GM11168 (cell line): ENCODE measurements around the gene CHAD.
"Not testable (repeated sequence)": the region's sequence is repeated elsewhere in the genome, so short reads cannot be mapped to it uniquely, and the experiment has no call there.

Source experiments
- in situ Hi-C: fragments of 300-500 bp; cut with MboI; formaldehyde crosslinking; loops from one replicate; pipeline ENCODE4 v1.12.0; 2022; ENCODE audit warnings: low sequenced_read_pairs; ENCODE audit not compliant: unreplicated experiment

CHAD gene

GRCh38 chr17:50437409-50437808 lies 31.3 kb downstream of the CHAD start:
- in situ Hi-C loops = no loop called here

DNA sequence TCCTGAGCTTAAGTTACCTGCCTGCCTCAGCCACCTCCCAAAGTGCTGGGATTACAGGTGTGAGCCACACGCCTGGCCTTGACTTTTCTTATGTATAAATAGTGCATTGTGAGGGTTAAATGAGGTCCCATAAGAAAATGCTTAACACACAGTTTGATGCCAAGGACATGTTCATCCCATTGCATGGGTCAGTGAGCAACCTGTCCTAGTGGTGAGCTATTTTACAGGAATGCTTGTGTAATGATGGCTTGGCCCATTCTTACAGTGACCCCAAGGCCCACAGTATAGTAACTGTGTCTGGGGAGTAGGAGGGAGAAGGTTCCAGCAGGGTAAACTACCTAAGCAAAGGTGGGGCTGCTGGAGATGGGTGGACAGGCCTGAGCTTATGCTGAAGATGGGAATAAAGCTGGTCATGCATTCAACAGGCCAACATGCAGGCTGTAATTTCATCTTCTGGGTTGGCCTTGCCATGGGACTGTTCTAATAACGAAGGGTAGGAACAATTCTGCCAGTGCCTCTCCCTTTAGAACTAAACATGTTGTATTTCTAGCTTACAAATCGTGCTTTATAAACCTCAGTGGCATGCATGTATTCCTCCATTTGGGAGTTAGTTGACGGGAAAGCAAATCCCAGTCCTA lies 36.4 kb downstream of the CHAD start:
- in situ Hi-C loops = no loop called here

DNA sequence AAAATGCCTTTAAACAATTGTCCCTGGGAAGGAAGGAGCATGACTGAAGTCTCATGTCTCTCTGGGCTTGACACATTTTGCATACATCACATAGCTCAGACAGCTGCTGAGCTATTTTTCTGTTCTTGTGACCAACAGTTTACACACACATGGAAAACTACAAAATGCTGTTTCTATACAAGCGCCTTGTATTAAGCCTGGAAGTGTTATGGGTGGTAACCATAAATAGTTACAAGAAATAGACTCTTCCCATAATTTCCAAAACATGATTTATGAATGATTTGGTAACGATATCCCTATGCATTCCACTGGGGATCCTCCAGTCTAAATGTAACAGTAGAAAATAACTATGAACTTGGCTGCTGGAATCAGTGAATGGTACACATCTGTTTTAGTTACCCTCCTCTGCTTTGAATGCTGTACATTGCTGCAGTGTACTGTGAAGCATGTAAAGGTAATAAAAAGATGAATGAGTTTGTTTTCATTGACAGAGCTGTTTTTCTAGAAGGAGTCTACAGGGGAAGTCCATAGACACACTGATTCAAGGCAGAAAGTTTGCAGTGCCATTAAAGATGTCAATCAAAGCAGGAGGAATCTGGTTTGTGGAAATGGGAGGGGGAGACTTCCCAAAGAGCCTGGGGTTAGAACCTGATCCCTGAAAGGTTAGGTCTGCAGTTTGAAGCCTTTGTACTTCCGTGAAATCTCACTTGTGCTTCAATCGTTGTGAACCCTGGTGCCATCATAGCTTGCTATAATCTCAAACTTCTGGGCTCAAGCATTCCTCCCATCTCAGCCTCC lies 37.7 kb downstream of the CHAD start:
- in situ Hi-C loops = no loop called here

- in situ Hi-C loops = no loop called here
These were observed 38.9 kb downstream of the CHAD start for GRCh38 chr17:50429793-50430192.

DNA sequence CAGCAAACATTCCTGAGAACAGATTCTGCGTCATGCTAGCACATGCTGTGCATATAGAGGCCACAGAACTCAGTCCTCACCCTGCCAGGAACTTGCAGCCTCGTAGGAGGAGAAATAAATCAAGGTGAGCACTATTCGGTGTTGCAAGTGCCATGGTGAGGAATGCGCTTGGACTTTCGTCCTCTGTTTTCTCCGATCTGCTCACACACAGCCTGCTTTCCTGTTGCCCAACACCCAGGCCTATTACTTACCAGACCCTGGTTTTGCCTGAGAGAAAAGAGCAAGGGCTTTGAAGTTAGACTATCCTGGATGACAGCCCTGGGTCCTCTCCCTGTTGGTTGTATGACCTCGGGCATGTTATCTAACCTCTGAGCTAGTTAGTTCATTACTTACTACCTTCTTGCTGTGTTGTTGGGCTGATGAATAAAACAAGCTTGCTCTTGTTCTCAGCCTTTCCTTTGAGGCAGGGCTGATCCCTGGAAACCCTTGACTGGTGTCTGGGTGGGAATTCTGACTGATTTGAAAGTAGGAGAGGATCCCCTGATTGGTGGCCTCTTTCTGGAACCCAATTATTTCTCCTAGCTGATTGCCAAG lies 39.8 kb downstream of the CHAD start:
- in situ Hi-C loops = no loop called here

DNA sequence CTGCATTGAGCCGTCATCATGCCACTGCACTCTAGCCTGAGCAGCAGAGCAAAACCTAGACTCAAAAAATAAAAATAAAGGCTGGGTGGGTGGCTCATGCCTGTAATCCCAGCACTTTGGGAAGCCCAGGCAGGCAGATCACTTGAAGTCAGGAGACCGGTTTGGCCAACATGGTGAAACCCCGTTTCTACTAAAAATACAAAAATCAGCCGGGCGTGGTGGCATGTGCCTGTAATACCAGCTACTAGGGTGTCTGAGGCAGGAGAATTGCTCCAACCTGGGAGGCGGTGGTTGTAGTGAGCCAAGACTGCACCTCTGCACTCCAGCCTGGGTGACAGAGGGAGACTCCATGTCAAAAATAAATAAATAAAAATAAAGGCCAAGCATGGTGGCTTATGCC lies 40.6 kb downstream of the CHAD start:
- in situ Hi-C loops = not testable (repeated sequence)

GRCh38 chr17:50426814-50427787 lies 41.6 kb downstream of the CHAD start:
- in situ Hi-C loops = no loop called here

GRCh38 chr17:50426472-50426782 lies 42.3 kb downstream of the CHAD start:
- in situ Hi-C loops = no loop called here

GRCh38 chr17:50425682-50426471 lies 42.8 kb downstream of the CHAD start, which contains the start of gene ACSF2:
Gene ACSF2, plus strand, starts transcription at chr17:50426218. Its CDS starts 44 bp downstream, at chr17:50426262.
- in situ Hi-C loops = no loop called here

GRCh38 chr17:50424996-50425681 lies 43.5 kb downstream of the CHAD start:
- in situ Hi-C loops = no loop called here

GRCh38 chr17:50424246-50424995 lies 44.3 kb downstream of the CHAD start:
- in situ Hi-C loops = no loop called here

DNA sequence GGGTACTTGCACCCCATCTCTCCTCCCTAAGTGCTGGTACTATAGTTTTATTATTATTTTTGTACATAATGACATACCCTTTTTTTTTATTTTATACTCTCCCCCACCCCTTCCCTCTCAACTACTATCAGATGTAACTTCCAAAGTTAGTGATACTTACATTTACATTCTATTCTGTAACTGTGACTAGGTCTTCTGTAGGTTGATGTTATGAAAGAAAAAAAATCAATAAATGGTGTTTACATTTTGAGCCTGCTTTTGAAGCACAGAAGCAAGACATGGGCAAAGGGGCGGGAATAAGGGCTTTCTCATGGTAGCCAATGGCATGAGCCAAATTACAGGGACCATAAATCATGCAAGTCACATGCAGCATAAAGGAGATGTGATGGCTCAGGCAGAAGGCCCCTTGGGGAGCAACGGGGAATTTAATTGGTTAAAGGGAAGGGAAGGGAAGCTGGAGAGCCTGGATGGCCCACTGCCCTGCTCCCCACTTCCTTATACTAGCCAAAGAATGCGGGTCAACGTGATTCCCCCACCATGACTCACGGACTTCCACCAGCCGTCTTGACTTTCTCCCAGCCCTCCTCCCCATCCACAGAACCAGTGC lies 45.0 kb downstream of the CHAD start:
- in situ Hi-C loops = no loop called here

DNA sequence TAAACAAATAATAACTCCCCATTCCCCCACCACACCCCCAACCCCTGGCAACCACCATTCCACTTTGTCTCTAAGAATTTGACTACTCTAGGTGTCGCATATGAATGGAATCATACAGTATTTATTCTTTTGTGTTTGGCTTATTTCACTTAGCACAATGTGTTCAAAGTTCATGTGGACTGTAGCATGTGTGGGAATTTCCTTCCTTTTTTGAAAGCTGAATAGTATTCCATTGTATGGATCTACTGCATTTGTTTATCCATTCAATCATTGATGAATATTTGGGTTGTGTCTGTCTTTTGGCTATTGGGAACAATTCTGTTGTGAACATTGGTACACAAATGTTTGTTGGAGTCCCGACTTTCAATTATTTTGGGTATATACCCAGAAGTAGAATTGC lies 45.9 kb downstream of the CHAD start:
- in situ Hi-C loops = no loop called here

DNA sequence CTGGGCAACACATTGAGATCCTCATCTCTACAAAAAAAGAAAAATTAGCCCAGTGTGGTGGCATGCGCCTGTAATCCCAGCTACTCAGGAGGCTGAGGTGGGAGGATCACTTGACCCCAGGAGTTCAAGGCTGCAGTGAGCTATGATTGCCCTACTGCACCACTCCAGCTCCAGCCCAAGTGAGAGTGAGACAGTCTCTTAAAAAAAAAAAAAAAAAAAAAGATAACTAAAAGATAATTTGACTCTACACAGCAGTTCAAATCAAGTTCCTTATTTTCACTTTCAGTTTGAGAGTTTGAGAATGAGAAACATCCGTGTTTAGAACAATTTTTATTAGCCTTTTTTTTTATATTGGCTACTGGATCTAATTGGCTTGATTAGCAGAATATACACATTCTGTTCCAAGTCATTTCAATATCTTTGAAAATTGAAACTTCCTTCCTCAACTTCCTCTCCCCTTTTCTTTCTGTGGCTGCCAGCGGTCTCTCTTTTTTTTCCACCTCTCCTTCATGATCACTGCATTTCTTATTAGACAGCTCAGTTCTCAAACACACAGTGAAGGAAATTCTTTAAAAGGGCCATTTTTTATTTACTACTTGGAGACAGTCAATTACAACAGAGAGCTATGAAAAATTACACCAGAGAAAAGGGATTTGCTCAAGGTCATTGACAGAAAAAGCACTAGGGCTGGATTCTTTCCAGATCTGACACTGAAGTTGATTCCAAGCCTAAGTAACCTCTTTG lies 47.2 kb downstream of the CHAD start:
- in situ Hi-C loops = no loop called here

- in situ Hi-C loops = no loop called here
These were observed 48.1 kb downstream of the CHAD start for GRCh38 chr17:50420419-50421112.

GRCh38 chr17:50419577-50419976 lies 49.1 kb downstream of the CHAD start:
- in situ Hi-C loops = not testable (repeated sequence)

GRCh38 chr17:50414808-50415207 lies 53.9 kb downstream of the CHAD start:
- in situ Hi-C loops = no loop called here
